Upper lobe of left lung (tissue), 4 donors: ENCODE data around the gene KLHL24.

ENCODE experiments used
- CTCF ChIP-seq, 6 experiments: fragments of 450-650 bp in 4 of 6; fragments of 200-600 bp in 2 of 6; sonication (generic) in 2 of 6; IDR thresholded peaks; one replicate each; pipeline ENCODE4 v1.5.1; 2016 to 2019; ENCODE audit warnings: antibody characterized with exemption in 6 of 6
- POLR2A ChIP-seq, 4 donors: fragments of 450-650 bp; IDR thresholded peaks; one replicate each; pipeline ENCODE4 v1.5.1; 2016 to 2017; ENCODE audit warnings: antibody characterized with exemption in 4 of 4, mild to moderate bottlenecking in 2 of 4

GRCh38 chr3:183664913-183665381 lies 29.5 kb downstream of the KLHL24 start:
- TF ChIP-seq POLR2A (IDR thresholded peaks at IDR 0.05): no peak
- TF ChIP-seq CTCF (IDR thresholded peaks at IDR 0.05): no peak
